ENCODE results near the gene MAPK10.

- TF ChIP-seq CTCF (IDR thresholded peaks at IDR 0.05): no peak
- no peak for TF ChIP-seq POLR2A (IDR thresholded peaks at IDR 0.05)
Observed at GRCh38 chr4:86117705-86118302, 242.0 kb downstream of the MAPK10 start.
